GM12878 (cell line): ENCODE results near the gene NRN1L. TPM values are rescaled to one million over a fixed set of nuclear protein-coding genes. Genes with fewer than 3 reads are reported as not detected.

ENCODE experiments used
- ATAC-seq: fragments of 200-7000 bp; cut with Tn5 transposase; 3 replicates; pipeline ENCODE4 v1.9.1; 2020; ENCODE audit warnings: mild to moderate bottlenecking, moderate library complexity
- BruUV-seq: library from RNA; stranded (reverse); fragments of 400-500 nt; replicated peaks from 2 replicates; lab custom pipeline; 2021; lab: Mats Ljungman, UMichigan
- CTCF ChIA-PET: fragments of 300-600 bp; sonication (Branson Sonifier 250); formaldehyde crosslinking; extraction: SDS; loops from one replicate; lab custom pipeline; 2021; ENCODE audit warnings: inconsistent platforms; lab: Yijun Ruan, JAX
- POLR2A ChIA-PET: fragments of 350-600 bp; formaldehyde crosslinking; extraction: SDS; loops from one replicate; lab custom pipeline; 2021; ENCODE audit warnings: inconsistent platforms; lab: Charles Lee
- RAD21 ChIA-PET: fragments of 300-600 bp; sonication (Branson Sonifier 250); formaldehyde crosslinking; loops from one replicate; lab custom pipeline; 2023; ENCODE audit warnings: antibody characterized with exemption; ENCODE audit not compliant: unreplicated experiment; lab: Charles Lee
- SMC1A ChIA-PET: fragments of 300-600 bp; sonication (Branson Sonifier 250); formaldehyde crosslinking; loops from one replicate; lab custom pipeline; 2023; ENCODE audit not compliant: unreplicated experiment, uncharacterized antibody; lab: Charles Lee
- DNase-seq: peaks from one replicate; pipeline ENCODE4 v3.0.0-alpha.2; 2011; ENCODE audit warnings: low read depth, low spot score
- FAIRE-seq: peaks from 3 replicates; lab custom pipeline; 2011; peaks lifted over from hg19 to GRCh38; lab: Jason Lieb, UNC
- H2AFZ ChIP-seq: 2 replicates; pipeline ENCODE4 v1.6.0; 2011; ENCODE audit warnings: low read depth, low read length, control low read depth; ENCODE audit not compliant: control insufficient read depth
- H3K27ac ChIP-seq: 2 replicates; pipeline ENCODE4 v1.5.1; 2011; ENCODE audit warnings: control low read depth; ENCODE audit not compliant: control insufficient read depth, insufficient read depth
- H3K27me3 ChIP-seq, 2 experiments: replicated peaks in 1 of 2; 2 replicates each; pipeline versions ENCODE4 v1.6.0 to v1.6.1; 2011; ENCODE audit warnings: low read length in 1 of 2; ENCODE audit not compliant: control insufficient read depth in 2 of 2, insufficient read depth in 2 of 2
- H3K36me3 ChIP-seq, 2 experiments: 2 replicates each; pipeline ENCODE4 v1.5.1; 2011; ENCODE audit warnings: low read length in 1 of 2; ENCODE audit not compliant: control insufficient read depth in 2 of 2, insufficient read depth in 2 of 2
- H3K4me1 ChIP-seq: 2 replicates; pipeline ENCODE4 v1.6.1; 2011; ENCODE audit warnings: mild to moderate bottlenecking, low read length, moderate library complexity, mixed read lengths; ENCODE audit not compliant: control insufficient read depth, insufficient read depth
- H3K4me2 ChIP-seq: 2 replicates; pipeline ENCODE4 v1.6.0; 2011; ENCODE audit warnings: control low read depth; ENCODE audit not compliant: control insufficient read depth, insufficient read depth
- H3K4me3 ChIP-seq: fragments of 200-600 bp; sonication (generic); 2 replicates; pipeline ENCODE4 v1.5.1; 2016
- H3K79me2 ChIP-seq: 2 replicates; pipeline ENCODE4 v1.6.0; 2011; ENCODE audit warnings: low read length; ENCODE audit not compliant: control insufficient read depth, insufficient read depth
- H3K9ac ChIP-seq: 2 replicates; pipeline ENCODE4 v1.8.0; 2011; ENCODE audit warnings: low read length, control low read depth, mixed read lengths; ENCODE audit not compliant: control insufficient read depth, insufficient read depth
- H3K9me3 ChIP-seq: replicated peaks from 3 replicates; pipeline ENCODE4 v1.5.1; 2011; ENCODE audit warnings: mild to moderate bottlenecking, low read length; ENCODE audit not compliant: control insufficient read depth, insufficient read depth
- H4K20me1 ChIP-seq: 2 replicates; pipeline ENCODE4 v1.6.0; 2011; ENCODE audit not compliant: control insufficient read depth, insufficient read depth
- CREB1 ChIP-seq: IDR thresholded peaks from 2 replicates; pipeline ENCODE4 v1.6.1; 2012; ENCODE audit warnings: low read depth, mild to moderate bottlenecking, inconsistent platforms
- EGR1 ChIP-seq, 2 experiments: IDR thresholded peaks; 1 replicate in 1 of 2; 2 replicates in 1 of 2; pipeline ENCODE4 v1.6.1; 2011 to 2012; ENCODE audit warnings: low read depth in 2 of 2, low read length in 2 of 2, borderline replicate concordance in 1 of 2, mild to moderate bottlenecking in 1 of 2, moderate library complexity in 1 of 2
- NBN ChIP-seq: fragments of 450-650 bp; IDR thresholded peaks from 2 replicates; pipeline ENCODE4 v1.6.1; 2016
- POLR2A ChIP-seq: IDR thresholded peaks from 2 replicates; pipeline ENCODE4 v1.6.1; 2011; ENCODE audit warnings: low read depth, mild to moderate bottlenecking, low read length
- POLR2AphosphoS5 ChIP-seq: IDR thresholded peaks from 2 replicates; pipeline ENCODE4 v1.6.1; 2011; ENCODE audit warnings: mild to moderate bottlenecking, low read length, inconsistent platforms
- POU2F2 ChIP-seq: IDR thresholded peaks from 3 replicates; pipeline ENCODE4 v1.6.1; 2011; ENCODE audit warnings: low read depth, mild to moderate bottlenecking, low read length, borderline replicate concordance
- TCF3 ChIP-seq: IDR thresholded peaks from 2 replicates; pipeline ENCODE4 v1.6.1; 2012; ENCODE audit warnings: low read depth, mild to moderate bottlenecking, low read length, borderline replicate concordance; ENCODE audit not compliant: insufficient read depth
- YY1 ChIP-seq: IDR thresholded peaks from 2 replicates; pipeline ENCODE4 v1.6.1; 2011; ENCODE audit warnings: low read depth, mild to moderate bottlenecking, low read length
- ZBTB11 ChIP-seq: fragments of 450-650 bp; formaldehyde crosslinking; IDR thresholded peaks from 2 replicates; pipeline ENCODE4 v1.5.0; 2022; ENCODE audit warnings: mild to moderate bottlenecking, missing genetic modification characterization
- WGBS: methylation state at CpG from one replicate; pipeline ENCODE4 v1.1.6; 2016; ENCODE audit warnings: low lambda C conversion rate; ENCODE audit not compliant: insufficient replicate concordance, insufficient coverage; ENCODE audit errors: missing lambda C conversion rate; 5-methylcytosine and 5-hydroxymethylcytosine counted together
- in situ Hi-C: fragments of 300-500 bp; cut with MboI; formaldehyde crosslinking; loops from 9 replicates; pipeline ENCODE4 v1.14.3; 2018; ENCODE audit warnings: mixed read lengths
- intact Hi-C: fragments of 100-400 bp; cut with micrococcal nuclease; formaldehyde crosslinking; loops from one replicate; pipeline ENCODE4 v1.14.2; 2022; ENCODE audit not compliant: unreplicated experiment
- polyA plus RNA-seq, 11 experiments: library from polyadenylated mRNA; depleted of rRNA in 4 of 11; unstranded in 6 of 11; stranded (reverse) in 5 of 11; fragments of >200 nt; fragmentation: Nextera tagmentation in 4 of 11; fragmentation: Illumina TruSeq in 1 of 11; extraction: Ambion mirVana in 4 of 11; extraction: Trizol in 1 of 11; gene quantifications; 1 replicate in 1 of 11; 2 replicates in 10 of 11; pipeline versions ENCODE4 v1.2.1 to v1.2.3, GENCODE V29; 2011 to 2016; ENCODE audit warnings: inconsistent platforms in 2 of 11, missing spikeins in 2 of 11, low read depth in 1 of 11
- total RNA-seq, 4 experiments: library from RNA; depleted of rRNA in 3 of 4; stranded (reverse); fragments of >200 nt in 3 of 4; fragmentation: Illumina TruSeq in 1 of 4; extraction: Trizol in 1 of 4; gene quantifications; 2 replicates each; pipeline versions ENCODE4 v1.2.1 to v1.2.3, GENCODE V29; 2013 to 2021

Gene NRN1L
- total and polyA plus RNA-seq, 10 of the 15 experiments (the other 5 are each of a cell fraction or from before 2014, with no cell fraction given): 0.11 to 0.99 (median 0.28) TPM; not detected in 3

GRCh38 chr16:67928147-67928546 lies 43.5 kb downstream of the NRN1L start:
- in situ Hi-C loops (loop anchor here (5.0 kb wide), 2 partner anchors 111 to 251 kb away; no protein-coding TSS in a partner anchor), intact Hi-C loops (loop anchor here (1.0 to 10.0 kb wide), 4 partner anchors 36 to 403 kb away; partner anchors contain the start of genes PSKH1 and RIPOR1)
- no peaks in the 10 kb centered on the region; the same call in 1 of the 2 replicates for H3K4me1 ChIP-seq
- H3K9ac ChIP-seq: no peak overlapping the region
- peak; percentile 4 for ATAC-seq
- no peak overlapping the region for H3K4me2 ChIP-seq
- peaks cover 5 to 24% of the 10 kb centered on the region in 2 experiments; a peak in 3 of 4 replicates for H3K36me3 ChIP-seq
- DNase-seq: no peak
- no peaks in the 10 kb centered on the region for H3K27me3 ChIP-seq
- no peaks in the 10 kb centered on the region for H3K9me3 ChIP-seq
- CTCF ChIA-PET: interaction anchor here (0.5 to 3.7 kb wide), 11 partner anchors 8 to 408 kb away, joined by 3 to 18 read pairs (median 5); partner anchors contain the start of genes NRN1L and PSMB10
- H3K4me3 ChIP-seq: no peak overlapping the region
- no peak for TF ChIP-seq POLR2A
- TF ChIP-seq POLR2AphosphoS5: 0 out of 2 replicates have a peak, but pooled peaks have one; percentile 3
- no peak for TF ChIP-seq CREB1
- no TSS peak for BruUV-seq
- no peak overlapping the region for H2AFZ ChIP-seq
- POLR2A ChIA-PET: no interaction called here
- H3K27ac ChIP-seq: no peak overlapping the region
- H4K20me1 ChIP-seq: no peaks in the 10 kb centered on the region
- H3K79me2 ChIP-seq: no peaks in the 10 kb centered on the region
- FAIRE-seq: no peak
- RAD21 ChIA-PET: interaction anchor here (0.6 to 1.1 kb wide), 2 partner anchors 113 to 255 kb away, joined by 4 read pairs; no protein-coding TSS in a partner anchor
- SMC1A ChIA-PET: interaction anchor here (1.2 to 1.5 kb wide), 2 partner anchors 44 to 112 kb away, joined by 3 to 6 read pairs; partner anchors contain the start of gene NRN1L
- WGBS: 46% methylated on average over 7 of the region's 7 CpGs

- intact Hi-C loops: loop anchor here (1.0 to 10.0 kb wide), 4 partner anchors 36 to 404 kb away; partner anchors contain the start of genes PSKH1 and RIPOR1
- ChIA-PET POLR2A (no interaction called here), CTCF (interaction anchor here (0.9 to 3.7 kb wide), 11 partner anchors 8 to 408 kb away, joined by 3 to 18 read pairs (median 5); partner anchors contain the start of genes NRN1L and PSMB10), RAD21 (interaction anchor here (0.6 to 1.1 kb wide), 2 partner anchors 114 to 256 kb away, joined by 4 read pairs; no protein-coding TSS in a partner anchor), SMC1A (interaction anchor here (0.6 to 1.5 kb wide), 3 partner anchors 45 to 256 kb away, joined by 3 to 6 read pairs (median 3); partner anchors contain the start of gene NRN1L)
- H3K79me2 ChIP-seq: no peaks in the 10 kb centered on the region
- H3K9ac ChIP-seq: no peak overlapping the region
- H3K27ac ChIP-seq: no peak overlapping the region
- no peaks in the 10 kb centered on the region for H3K27me3 ChIP-seq
- WGBS: 33% methylated on average over 16 of the region's 16 CpGs
- in situ Hi-C loops: loop anchor here (5.0 kb wide), 2 partner anchors 111 to 251 kb away; no protein-coding TSS in a partner anchor
- BruUV-seq: no TSS peak
- no peaks in the 10 kb centered on the region for H3K9me3 ChIP-seq
- H3K4me1 ChIP-seq: no peaks in the 10 kb centered on the region; the same call in 1 of the 2 replicates
- H3K36me3 ChIP-seq: peaks cover 8 to 26% of the 10 kb centered on the region in 2 experiments
- DNase-seq (no peak), ATAC-seq (peak; percentile 94), FAIRE-seq (peak; percentile 80)
- H3K4me2 ChIP-seq: no peak overlapping the region
- H2AFZ ChIP-seq: no peak overlapping the region
- no peak overlapping the region for H3K4me3 ChIP-seq
- H4K20me1 ChIP-seq: no peaks in the 10 kb centered on the region
- TF ChIP-seq TCF3 (0 out of 2 replicates have a peak, but pooled peaks have one; percentile 38), YY1 (peak; percentile 57; the same call in 1 of the 2 replicates), ZBTB11 (CRISPR knock-in tag) (no peak), EGR1 (IDR thresholded peaks at IDR 0.05; ENCODE audit: borderline replicate concordance in 1 of 2, low read depth in 2 of 2, low read length in 2 of 2) (no peak), POU2F2 (no peak), POLR2A (peak; percentile 77), NBN (peak; percentile 22; the same call in 1 of the 2 replicates)
These were observed 44.1 kb downstream of the NRN1L start for GRCh38 chr16:67928561-67929364.
